Muscle of back (tissue), 11 donors: ENCODE data around the gene ANTKMT. TPM values are rescaled to one million over a fixed set of nuclear protein-coding genes. Genes with fewer than 3 reads are reported as not detected.
"Not testable (repeated sequence)": the region's sequence is repeated elsewhere in the genome, so short reads cannot be mapped to it uniquely, and the experiment has no call there.

Experiments used
- DNase-seq, 3 donors: peaks; one replicate each; pipeline versions ENCODE4 v3.0.0 to v3.0.0-alpha.2; 2013
- polyA plus RNA-seq, 10 donors: library from polyadenylated mRNA; unstranded; fragments of 120-200 nt; gene quantifications; one replicate each; pipeline ENCODE4 v1.2.1, GENCODE V29; 2013; ENCODE audit not compliant: insufficient read length in 10 of 10

The ANTKMT gene
- polyA plus RNA-seq, 10 donors = 6.4 to 18.5 (median 12.9) TPM

DNA sequence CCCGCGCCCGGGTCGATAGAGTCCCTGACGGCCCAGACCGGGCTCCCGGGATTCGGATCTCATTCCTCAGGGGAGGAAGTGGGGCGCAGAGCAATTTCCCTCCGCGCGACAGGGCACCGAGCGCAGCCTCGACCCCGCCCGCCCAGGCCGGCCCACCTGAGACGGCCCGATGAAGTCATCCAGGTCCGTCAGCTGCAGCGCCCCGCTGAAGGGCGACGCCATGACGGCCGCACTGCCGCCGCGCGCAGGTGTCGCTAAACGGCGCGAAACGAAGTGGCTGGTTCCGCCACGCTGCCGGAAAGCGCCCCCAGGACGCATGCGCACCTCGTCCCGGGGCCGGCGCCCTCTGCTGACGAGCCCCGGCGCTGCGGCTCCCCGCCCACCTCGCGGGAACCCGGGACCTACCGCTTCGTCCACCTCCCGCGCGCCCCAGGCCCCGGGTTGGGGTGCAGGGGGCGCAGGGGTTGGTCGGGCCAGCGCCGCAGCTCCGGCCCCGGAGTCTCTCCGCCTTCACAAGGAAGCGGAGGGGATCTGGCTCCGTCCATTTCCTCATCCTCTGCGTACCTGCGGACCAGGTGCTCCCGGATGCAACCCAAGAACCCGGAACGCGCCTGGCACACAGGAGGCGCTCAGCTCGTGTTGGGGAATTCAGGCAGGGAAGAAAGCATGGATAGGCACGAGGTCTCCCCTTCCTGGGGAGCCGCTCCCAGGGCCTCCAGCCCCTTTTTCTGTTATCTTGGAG, 20.0 kb downstream of the ANTKMT start, which contains the start of gene CIAO3:
TSS of gene CIAO3 (minus strand) at position 234 of the 742 bp plus-strand sequence. CDS start at position 222, 12 bp downstream.
- DNase-seq = peak; percentile 86 to 95 (median 92)

DNA sequence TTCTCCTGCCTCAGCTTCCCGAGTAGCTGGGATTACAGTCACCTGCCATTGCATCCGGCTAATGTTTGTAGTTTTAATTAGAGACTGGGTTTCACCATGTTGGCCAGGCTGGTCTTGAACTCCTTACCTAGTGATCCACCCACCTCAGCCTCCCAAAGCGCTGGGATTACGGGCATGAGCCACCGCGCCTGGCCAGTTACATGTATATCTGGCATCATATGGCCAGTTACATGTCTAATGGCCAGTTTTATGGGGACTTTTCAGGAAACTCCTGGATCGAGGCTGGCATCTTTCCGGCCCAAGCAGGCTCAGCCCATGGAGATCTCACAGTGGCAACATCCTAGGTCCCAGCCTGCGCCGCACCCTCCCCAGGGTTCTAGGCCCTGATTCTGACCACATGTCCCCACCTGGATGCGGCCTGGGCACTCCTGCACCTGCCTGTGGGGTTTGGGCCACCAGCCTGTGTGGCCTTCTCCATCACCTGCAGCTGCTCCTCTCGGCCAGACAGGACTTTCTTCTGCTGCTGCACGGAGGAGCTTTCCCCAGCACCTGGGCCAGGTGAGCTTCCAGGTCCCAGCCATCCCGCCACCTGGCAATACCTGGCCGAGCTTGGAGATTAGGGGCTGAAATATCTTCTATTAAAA, 21.2 kb downstream of the ANTKMT start:
- DNase-seq = no peak

DNA sequence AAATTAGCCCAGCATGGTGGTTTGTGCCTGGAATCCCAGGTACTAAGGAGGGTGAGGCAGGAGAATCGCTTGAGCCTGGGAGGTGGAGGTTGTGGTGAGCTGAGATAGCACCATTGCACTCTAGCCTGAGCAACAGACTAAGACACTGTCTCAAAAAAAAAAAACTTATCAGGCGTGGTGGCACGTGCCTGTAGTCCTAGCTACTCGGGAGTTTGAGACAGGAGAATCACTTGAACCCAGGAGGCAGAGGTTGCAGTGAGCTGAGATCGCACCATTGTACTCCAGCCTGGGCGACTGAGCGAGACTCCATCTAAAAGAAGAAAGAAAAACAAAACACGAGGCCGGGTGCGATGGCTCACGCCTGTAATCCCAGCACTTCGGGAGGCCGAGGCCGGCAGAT, 21.9 kb downstream of the ANTKMT start:
- DNase-seq = not testable (repeated sequence)

DNA sequence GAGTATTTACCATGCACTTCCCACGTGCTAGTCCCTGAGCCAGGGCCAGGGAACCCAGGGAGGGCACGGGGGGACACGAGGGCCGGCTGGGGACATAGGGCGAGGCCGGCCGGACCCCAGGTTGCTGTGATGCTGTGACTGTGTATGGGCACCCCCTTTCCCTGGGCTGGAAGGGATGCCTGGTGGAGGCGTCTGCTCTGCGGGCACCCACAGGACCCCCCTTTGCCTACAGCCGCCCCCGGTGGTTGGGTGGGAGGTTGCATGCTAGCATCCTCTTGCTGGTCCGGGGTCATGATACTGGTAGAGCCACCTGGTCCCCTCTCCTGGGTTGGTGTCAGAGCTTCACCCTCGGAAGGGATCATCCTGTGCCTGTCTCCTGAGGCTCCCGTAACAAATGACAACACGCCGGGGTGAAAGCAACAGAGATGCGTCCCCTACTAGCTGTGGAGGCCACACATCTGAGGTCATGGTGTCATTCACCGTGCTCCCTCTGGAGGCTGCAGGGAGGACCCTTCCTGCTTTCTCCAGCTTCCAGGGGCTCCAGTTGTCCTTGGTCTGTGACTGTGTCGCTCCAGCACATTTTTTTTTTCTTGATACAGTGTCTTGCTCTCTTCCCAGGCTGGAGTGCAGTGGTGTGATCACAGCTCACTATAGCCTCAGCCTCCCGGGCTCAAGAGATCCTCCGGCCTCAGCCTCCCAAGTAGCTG, 23.0 kb downstream of the ANTKMT start:
- DNase-seq = no peak

DNA sequence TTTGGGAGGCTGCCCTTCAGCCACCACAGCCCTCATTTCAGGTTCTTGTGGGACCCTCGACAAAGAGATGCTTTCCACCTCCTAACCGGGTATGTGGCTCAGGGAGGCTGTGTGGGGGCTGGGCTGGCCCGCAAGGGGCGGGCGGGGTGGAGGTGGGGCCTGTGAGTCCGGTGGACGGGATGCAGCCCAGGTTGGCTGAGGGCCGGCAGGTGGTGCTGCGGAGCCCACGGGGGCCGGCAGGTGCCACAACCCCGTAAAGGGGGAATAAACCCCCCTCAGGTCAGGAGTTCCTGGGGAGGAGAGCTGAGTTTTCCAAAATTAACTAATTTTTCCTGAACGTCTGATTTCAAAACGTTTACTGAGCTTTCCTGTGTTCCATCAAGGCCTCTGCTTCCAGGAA, 24.8 kb downstream of the ANTKMT start:
- no peak for DNase-seq

DNA sequence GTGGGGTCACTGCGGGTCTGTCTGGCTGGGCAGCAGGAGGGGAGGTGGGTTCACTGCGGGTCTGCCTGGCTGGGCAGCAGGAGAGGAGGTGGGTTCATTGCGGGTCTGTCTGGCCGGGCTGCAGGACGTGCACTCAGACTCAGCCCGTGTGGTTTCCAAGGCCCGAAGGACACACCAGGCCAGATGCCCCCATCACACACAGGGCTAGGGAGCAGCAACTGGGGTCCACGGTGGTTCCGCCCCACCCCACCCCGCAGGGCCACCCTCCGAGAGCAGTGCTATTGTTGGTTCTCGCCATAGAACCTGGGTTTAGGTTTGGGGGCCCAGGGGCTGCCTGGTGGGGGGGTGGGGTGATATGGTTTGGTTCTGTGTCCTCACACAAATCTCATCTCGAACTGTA, 25.7 kb downstream of the ANTKMT start:
- DNase-seq = no peak

DNA sequence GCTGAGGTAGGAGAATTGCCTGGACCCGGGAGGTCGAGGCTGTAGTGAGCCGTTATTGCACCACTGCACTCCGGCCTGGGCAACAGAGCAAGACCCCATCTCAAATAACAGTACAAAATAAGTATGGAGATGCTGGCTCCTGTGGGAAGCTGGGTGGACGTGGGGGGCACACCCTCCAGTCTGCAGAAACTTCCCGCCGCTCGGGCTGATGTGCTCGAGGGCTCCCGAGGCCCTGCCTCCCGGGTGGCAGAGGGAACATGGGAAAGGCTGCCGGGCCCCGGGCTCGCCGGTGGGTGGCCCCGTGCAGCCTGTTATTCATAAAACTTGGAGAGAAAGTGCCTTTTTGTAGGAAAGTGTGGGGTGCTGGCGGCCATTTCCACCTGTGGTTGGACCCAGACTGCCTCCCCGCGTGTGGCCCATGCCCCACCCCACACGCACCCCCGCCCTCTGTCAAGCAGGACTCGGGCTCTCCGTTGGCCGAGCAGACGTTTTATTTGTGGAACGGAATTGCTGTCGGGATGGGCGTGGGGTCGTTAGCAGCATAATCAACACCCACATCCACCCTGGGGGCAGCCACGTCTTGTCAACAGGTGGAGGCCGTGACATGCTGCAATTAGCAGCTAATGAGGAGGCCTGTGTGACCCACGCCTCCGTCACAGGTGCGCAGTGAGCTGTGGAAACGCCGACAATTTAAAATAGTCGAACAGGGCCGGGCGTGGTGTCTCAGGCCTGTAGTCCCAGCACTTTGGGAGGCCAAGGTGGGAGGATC, 27.2 kb downstream of the ANTKMT start:
- no peak for DNase-seq

DNA sequence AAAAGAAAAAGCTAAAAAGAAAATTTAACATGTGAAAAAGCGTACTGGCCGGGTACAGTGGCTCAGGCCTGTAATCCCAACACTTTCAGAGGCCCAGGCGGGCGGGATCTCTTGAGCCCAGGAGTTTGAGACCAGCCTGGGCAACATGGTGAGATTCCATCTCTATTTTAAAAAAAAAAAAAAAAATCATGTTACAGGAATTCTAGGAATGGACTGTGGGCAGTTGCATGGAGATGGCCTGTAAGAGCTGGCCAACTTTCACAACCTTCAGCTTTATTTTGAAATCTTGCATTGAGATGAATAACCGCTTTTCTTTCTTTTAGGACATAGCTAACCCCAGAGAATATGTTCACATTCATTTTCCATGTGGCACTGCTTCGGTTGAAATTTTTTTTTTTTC, 28.1 kb downstream of the ANTKMT start:
- no peak for DNase-seq

DNA sequence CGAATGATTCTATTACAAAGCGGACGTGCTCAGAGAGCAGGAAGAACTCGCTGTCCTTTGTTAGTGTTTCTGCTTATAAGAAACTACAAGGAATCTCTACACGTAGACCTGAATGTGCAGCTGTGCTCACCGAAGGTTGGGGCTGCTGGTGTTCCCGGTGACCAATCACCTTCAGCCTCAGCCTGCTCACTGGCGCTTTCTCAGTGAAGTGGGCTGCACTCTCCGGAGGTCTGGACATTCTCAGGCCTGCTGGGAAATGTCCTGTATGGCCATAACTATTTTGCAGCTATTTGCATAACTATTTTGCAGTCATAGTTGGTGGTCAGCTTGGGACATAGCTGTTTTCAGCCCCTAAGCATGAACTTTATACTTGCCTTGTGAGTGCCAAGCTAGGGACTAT, 29.5 kb downstream of the ANTKMT start:
- no peak for DNase-seq

DNA sequence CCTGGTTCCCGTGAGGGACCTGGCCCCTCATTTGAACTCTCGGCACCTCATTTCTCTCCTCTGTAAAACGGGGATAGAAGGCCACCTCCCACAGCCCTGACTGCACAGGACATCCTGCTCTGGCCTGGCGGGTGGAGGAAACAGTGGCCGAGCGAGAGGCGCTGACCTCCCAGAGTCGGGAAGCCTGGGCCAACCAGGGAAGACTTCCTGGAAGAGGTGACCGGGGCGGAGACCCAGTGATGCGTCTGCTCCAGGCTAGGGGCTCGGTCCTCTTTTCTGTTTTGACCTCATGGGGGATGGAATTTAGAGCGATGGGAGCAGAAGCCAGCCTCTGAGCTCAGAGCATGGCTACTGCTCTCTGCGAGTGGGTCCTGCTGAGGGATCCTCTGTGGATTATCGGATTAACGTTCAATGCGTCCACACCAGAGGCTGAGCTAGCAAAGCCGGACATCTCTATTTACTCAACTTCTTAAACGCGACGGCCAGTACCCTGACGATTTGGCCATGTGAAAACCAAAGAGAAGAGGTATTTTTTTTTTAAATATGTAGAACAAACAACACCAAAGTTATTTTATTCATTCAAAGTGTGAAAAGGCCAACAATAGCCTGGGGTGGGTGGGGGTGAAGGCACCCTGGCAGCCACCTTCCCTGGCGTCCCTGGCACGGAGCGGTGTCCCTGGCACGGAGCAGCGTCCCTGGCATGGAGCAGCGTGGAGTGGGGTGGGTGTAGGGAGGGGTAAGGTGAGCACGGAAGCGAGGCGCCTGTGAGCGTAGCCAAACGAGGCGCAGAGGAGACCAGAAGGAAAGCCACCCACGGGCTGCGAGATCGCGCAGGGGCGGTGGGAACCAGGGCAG, 30.4 kb downstream of the ANTKMT start:
- DNase-seq = no peak

DNA sequence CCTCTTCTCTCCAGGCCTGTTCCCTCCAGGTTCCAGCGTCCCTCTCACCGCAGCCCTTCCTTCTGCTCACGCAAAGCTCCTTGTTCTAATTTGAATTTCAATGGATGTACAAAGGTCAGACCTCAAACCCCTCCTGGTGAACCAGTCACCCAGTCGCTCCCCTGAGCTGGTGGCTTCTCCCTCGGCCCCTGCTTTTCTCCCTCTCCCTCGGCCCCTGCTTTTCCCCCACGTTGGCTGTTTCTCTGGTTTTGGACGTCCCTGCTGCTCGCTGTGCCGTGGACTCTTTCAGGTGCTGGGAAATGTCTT, 31.0 kb downstream of the ANTKMT start:
- no peak for DNase-seq

DNA sequence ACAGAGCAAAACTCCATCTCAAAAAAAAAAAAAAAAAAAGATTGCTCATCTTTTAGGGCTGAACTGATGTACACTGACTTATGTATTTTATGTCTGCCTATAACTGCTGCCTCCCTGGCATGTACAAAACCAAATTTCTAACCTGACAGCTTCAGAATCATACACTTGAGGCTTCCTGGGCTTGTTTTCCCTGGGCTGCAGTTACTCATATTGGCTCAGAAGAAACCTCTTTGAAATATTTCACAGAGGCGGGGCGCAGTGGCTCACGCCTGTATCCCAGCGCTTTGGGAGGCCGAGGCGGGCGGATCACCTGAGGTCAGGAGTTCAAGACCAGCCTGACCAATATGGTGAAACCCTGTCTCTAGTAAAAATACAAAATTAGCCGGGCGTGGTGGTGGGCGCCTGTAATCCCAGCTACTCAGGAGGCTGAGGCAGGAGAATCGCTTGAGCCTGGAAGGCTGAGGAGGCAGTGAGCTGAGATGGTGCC, 33.2 kb downstream of the ANTKMT start:
- not testable (repeated sequence) for DNase-seq

DNA sequence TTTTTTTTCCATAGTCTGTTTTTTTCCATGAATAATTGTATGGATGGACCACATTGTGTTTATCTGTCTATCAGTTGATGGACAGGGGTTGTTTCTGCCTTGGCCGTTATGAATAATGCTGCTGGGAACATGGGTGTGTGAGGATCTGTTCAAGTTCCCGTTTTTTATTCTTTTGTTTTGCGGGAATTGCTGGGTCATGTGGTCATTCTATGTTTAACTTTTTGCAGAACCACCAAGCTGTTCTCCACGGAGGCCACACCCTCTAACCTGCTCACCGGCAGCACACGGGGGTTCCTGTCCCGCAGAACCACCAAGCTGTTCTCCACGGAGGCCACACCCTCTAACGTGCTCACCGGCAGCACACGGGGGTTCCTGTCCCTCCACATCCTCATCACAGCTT, 33.7 kb downstream of the ANTKMT start:
- DNase-seq = no peak

DNA sequence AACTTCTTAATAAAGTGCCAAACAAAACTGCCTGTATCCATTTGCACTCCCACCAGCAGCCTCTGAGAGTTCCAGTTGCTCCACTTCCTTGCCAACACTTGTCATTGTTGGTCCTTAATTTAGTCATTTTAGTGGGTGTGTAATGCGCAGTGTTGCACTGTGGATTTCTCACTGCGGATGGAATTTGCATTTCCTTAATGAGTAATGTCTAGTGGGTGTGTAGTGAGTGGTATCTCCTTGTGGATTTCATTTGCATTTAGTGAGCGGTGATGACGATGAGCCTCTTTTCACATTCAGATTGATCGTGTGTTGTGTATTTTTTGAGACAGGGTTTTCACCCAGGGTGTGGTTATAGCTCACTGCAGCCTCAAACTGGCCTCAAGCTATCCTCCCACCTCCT, 35.5 kb downstream of the ANTKMT start:
- no peak for DNase-seq

DNA sequence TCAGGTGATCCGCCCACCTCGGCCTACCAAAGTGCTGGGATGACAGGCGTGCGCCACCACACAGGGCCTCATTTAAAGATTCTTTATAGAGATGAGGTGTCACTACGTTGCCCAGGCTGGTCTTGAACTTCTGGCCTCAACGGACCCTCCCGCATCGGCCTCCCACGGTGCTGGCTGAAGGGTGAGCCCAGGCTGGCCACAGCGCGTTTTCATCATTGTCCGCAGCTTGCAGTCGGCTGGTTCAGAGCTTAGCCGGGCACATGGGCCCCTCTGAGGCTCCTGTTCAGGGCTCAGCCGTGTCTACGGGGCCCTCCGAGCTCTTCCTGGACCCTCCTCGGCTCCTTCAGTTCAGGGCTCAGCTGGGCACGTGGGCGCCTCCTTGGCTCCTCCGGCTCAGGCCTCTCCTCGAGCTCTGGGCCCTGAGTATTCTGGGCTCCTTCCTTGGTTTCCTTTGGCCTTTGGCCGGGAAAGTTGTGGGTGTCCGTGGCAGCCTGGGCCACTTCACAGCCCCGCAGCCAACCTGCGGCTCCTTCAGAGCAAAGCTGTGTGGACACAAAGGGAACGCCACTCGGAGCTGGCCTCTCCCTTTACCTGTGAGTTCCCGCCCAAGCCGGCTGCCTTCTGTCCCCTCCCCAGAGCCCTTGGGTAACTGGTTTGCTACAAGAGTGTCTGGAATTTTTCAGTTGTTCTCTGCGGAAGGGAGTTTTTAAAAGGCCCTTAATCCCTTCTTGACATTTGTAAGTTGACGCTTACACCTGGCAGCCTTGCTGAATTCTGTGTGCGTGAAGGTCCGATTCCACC, 38.4 kb downstream of the ANTKMT start:
- DNase-seq = no peak

DNA sequence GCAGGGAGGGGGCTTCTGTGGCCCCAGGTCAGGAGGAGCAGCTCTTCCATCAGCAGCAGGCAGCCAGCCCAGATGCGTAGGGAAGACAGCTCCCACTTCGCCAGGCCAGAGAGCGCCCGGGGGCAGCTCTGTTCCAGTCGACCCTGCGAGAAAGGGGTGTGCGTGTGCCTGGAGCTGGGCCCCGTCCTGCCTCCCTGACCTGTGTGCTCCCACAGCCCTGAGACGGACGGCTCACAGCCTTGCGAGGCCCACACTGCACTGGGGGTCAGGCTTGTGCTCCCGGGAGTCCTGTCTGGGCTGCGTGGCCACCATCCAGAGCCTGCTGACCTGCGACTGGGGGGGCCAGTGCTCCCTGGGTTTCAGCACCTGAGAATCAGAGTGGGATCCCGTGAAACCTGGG, 39.1 kb downstream of the ANTKMT start:
- no peak for DNase-seq

DNA sequence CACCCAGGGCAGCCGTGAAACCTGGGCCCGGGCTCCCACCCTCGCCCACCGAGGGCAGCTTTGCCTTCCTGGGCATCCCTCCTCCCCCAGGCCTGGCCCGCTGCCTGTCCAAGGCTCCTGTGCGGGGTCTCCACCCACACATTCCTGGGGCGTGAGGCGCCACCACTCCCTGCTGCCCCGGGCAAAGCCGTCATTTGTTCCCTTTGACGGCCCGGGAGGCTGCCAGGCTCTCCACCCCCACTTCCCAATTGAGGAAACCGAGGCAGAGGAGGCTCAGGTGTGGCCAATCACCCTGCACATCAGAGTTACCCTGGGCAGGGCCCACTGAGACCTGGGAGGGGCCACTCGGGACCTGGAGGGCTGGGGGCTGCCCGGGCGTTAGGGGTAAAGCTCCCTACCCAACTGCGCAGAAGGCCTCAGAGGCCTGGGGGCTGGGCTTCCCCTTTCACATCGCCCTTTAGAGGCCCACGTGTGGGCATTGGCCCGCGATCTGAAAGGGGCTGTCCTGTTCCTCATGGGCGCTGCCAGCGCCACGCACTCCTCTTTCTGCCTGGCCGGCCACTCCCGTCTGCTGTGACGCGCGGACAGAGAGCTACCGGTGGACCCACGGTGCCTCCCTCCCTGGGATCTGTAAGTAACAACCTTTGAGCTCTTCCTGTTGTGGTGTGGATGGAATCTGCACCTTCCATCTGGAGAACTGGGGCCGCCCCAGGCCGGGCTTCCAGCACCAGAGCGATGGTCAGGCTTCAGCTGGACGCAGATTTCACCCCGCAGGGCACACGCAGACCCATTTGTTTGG, 39.8 kb downstream of the ANTKMT start, which contains the start of gene MSLN:
TSS of gene MSLN (plus strand) at position 190 of the 799 bp plus-strand sequence. CDS start 1,947 bp downstream, outside the sequence.
- DNase-seq = no peak

DNA sequence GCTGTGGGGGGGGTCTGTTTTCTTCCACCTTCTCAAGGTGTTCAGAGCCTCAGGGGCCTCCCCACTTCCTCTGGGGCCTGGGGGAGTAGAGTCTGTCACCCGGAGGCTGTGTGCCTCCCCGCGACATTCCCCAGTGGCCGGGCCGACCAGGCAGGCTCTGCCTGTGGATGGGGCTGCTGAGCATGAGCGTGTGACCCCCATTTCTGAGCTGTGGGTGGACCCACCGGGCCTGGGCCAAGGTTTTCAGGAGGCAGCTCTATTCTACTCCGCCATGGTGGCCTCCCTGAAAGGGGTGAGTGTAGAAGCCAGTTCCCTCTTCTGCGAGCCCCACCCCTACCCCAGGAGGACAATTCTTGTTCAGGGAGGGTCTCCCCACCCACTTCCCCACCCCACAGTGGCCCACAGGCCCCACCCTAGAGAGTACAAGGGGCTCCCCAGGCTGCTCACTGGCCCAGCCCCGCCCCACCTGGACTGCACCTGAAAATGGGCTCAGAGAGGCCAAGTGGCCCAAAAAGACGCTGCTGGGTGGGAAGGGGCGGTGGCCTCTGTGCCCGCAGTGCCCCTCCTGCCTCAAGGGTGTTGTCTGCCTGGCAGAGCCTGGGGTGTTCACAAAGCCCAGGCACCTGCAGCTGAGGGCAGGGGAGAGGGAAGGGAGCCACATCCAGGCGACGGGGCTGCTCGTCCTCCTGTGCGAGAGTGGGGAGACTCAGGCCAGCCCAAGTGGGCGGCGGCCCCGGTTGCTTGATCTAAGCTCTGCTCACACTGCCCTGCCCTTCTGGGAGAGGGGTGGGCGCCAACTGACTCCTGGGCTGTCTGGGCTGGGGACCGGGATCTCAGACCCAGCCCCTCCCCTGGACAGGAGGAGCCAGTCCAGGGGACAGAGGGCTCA, 40.9 kb downstream of the ANTKMT start:
- no peak for DNase-seq
